NCI-H524 treated with DMSO at 0.1 percent for 48 hours (cell line): ENCODE measurements around the gene ZMIZ1.
A peak's percentile ranks its signal among the peaks of the same experiment; 100 is the strongest.
"Not testable (repeated sequence)": the region's sequence is repeated elsewhere in the genome, so short reads cannot be mapped to it uniquely, and the experiment has no call there.

Experiments used
- DNase-seq: peaks from one replicate; lab custom pipeline; 2025; lab: John Stamatoyannopoulos, UW

Gene ZMIZ1

DNA sequence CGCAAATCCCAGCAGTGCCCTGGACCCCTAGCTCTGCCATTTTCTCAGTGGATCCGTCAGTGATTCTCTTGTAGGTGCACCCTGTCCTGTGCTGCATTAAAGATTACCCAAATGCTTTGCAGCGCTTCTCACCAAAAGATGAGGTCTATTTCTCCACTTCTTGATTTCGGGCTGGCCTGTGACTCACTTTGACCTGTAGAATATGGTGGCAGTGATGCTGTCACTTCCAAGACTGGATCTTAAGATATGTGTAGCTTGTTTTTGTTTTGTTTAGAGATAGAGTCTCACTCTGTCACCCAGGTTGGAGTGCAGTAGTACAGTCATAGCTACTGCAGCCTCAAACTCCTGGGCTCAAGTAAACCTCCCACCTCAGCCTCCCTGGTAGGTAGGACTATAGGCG is 37.0 kb upstream of the ZMIZ1 start:
- DNase-seq, result no peak

DNA sequence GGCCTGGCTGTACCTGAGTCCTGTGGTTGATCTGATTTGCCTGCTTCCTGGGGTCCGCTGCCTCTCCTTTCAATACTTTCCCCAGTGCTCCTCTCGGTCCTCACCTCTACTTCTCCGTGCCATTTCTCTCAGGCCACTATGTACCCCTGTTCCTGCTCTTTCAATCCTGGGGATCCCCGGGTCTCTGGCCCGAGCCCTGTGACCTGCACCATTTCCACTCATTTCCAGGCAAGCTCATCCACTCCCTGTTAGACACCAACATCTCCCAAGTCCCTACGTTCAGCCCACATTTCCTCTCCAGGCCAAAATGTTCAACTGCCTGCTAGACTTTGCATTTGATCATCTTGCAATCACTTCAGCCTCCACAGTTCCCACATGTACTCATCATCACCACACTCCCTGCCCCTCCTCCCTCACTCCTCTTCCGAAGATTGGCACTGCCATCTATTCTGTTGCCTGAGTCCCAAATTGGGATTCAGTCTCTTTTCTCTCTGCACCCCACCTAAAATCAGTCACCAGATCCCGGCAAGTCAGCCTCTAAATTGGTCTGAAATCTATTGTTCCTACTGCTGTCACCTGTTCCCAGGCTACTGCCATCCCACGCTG is 34.4 kb upstream of the ZMIZ1 start:
- DNase-seq, result no peak

DNA sequence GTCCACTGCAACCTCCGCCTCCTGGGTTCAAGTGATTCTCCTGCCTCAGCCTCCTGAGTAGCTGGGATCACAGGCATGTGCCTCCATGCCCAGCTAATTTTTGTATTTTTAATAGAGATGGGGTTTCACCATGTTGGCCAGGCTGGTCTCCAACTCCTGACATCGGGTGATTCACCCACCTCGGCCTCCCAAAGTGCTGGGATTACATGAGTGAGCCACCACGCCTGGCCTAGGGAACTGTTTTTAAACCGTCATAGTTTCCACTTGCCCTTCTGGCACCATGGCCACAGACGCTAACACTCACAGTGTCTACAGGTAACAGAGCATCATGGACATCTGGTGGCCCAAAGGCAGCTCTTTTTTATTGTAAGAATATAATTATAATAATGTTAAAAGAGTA is 32.4 kb upstream of the ZMIZ1 start:
- DNase-seq, result not testable (repeated sequence)

DNA sequence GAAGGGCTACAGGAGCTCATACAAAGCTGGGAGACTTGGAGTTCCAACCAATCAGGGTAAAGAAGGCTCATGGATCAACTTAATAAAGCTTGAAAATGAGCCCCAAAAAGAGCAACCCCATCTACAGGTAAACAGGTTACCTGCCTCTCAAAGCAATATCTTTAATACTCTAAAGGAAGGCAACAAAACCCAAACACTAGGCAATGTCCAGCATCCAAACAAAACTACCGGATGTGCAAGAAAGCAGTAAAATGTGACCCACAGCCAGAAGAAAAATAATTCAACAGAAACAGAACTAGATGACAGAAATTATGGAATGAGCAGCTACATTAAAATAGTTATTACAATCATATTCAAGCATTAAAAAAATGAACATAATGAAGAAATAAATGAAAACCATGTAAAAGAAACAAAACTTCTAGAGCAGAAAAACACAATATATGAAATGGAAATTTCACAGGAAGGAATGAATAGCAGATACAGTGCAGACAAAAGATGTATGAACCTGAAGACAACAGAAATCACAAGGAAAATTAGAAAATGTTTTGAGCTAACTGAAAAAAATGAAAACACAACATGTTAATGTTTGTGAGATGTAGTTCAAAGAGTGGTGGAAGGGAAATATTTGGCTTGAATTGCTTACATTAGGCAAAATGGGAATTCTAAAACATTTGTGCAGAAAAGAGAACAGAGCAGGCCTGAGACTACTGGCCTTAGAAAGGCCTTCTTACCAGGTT is 30.5 kb upstream of the ZMIZ1 start:
- no peak for DNase-seq

- DNase-seq, result peak; percentile 88
Observed at GRCh38 chr10:79038841-79039201, 29.9 kb upstream of the ZMIZ1 start.

- no peak for DNase-seq
Observed at GRCh38 chr10:79042639-79043411, 25.9 kb upstream of the ZMIZ1 start.

- no peak for DNase-seq
Observed at GRCh38 chr10:79044036-79044632, 24.6 kb upstream of the ZMIZ1 start.

DNA sequence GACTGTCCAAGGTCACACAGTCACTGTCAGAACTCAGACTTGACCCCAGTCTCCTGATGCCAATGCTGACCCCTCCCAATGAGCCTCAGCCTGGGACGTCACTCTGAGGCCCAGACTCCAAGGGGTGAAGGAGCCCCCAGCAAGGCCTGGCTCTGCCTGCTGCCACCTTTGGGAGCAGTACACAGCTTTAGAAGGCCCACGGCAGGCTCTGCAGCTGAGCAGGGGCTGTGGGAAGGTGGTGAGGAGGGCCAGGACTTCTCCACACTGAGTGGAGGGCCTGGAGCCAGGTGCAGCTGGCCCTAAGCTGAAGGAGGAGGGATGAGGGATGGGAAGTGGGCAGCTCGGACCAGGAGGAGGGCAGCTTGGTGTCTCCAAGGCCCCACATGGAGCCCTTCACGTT is 23.9 kb upstream of the ZMIZ1 start:
- DNase-seq, result no peak

DNA sequence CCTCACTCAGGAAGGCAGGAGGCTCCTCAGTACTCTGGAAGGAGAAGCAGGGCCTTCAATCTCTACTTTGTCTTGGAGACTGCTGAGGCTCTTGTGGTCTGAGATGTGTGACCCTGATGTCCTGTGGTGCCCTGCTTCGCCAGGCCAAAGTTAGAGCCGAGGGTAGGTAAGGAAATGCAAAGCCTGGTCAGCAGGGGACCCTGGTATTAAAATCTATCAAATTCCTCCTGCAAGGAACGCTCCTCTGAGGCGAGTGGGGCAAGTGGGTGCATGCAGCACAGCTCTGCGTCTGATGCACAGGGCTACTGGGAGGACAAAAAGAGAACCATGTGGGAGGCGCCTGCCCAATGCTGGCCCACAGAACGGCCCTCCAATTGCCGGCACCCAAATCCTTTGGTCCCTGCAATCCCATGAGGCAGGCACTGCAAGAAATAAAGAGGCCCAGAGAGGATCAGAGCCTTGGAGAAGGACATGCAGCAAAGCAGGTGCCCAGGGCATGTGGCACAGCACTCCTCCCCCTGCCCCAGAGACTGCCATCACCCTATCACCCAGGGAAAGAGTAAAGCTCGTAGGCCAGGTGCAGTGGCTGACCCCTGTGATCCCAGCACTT is 23.1 kb upstream of the ZMIZ1 start:
- DNase-seq, result no peak

GRCh38 chr10:79046326-79046725 is 22.4 kb upstream of the ZMIZ1 start:
- DNase-seq, result no peak

DNA sequence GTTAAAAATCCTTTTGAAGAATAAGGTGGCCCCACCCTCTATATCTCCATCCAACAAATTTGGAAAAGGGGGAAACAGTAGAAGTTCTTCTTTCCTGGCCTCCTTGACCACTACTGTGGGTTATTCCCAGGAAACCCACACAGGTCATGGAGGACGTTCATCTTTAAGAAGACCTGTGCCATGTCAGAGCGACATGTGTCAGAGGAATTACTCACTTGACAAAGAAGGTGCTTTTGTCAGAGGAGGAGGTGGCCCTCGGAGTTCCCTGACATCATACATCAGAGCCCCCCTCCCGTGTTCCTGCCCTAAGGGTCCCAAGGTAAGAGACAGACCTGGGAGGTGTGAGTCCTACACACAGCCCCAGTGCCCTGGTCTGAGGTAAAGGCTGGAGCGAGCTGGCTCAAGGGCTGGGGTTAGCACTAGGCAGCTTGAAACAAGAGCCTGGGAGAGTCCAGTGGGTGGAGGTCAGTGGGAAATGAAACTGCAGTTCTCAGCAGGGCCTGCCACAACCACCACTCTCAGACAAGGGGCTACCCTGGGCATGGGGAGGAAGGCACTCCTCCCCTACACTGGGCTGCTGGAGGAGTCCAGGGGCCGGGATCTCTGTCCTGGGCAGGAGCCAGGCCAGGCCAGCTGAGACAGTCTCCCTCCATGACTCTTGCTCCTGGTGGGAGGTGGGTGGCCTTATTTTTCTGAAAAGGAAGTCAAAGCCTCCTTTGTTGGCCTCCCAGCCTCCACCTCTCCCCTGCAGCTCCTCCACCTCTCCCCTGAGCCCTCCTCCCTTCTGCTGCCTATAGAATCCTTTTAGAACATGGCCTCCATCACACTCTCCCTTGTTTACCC is 21.8 kb upstream of the ZMIZ1 start:
- no peak for DNase-seq

- DNase-seq, result no peak
Observed at GRCh38 chr10:79047584-79047874, 21.2 kb upstream of the ZMIZ1 start.

DNA sequence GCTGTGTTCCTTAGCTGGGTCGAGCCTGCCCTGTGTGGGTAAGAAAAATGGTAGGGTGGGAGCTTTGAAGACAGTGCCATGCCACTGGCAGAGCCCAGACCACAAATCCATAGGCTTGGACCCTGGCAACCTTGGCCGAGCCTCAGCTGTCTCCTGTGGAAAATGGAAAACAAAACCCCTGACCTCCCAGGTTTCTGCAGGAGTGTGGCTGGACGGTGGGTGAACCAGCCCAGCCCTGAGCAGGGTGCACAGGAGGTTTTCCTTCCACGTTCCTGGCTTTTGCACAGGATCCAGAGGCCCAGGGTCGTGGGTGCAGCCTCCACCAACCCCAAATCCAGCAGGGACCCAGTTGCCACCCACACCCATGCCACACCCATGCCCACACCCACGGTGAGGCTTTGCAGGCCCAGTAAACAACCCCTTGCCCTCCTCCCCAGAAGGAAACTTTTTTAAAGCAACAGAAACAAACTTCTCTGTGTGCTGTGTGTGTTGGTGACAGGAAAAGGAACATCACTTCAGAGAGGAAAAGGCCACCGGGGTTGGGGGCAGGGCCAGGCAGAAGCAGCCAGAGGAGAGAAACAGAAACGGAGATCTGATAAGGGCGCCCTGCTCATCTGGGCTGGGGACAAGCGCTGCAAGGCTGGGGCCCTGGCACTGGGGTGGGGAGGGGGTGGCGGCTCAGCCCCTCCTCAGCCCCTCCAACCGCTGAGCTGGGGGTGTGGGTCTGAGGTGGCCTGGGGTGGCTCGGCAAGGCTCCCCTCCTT is 20.7 kb upstream of the ZMIZ1 start:
- no peak for DNase-seq

- DNase-seq, result no peak
Observed at GRCh38 chr10:79048639-79049550, 19.9 kb upstream of the ZMIZ1 start.

GRCh38 chr10:79049931-79050895 is 18.6 kb upstream of the ZMIZ1 start:
- DNase-seq, result no peak

DNA sequence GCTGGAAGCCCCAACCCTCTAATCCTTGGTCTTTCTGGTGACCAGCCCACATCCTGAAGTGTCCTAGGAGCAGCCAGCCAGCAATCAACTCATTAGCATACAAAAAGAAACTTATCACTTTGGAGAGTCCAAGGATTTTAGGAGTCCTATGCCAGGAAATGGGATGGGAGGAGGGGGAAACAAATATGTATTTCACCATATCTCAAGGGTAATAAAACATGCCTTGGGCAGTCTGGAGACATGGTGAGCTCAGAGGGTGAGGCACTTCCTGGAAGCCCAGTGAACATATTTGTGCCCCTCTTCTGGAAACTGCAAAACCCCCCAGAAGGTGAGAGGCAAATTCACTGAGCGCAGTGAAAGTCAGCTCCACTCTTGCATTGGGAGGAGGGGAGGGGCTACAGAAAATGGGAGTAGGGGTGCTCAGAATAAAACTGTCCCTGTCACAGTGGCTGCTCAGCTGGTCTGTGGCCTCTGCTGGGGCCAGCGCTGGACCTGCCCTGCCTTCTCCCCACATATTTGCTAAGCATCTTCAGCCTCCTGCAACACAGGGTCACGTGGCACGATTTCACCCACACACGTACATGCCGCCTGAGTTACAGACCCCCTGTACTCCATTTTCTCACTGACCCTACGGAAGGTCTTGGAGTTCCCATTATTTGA is 17.7 kb upstream of the ZMIZ1 start:
- no peak for DNase-seq

DNA sequence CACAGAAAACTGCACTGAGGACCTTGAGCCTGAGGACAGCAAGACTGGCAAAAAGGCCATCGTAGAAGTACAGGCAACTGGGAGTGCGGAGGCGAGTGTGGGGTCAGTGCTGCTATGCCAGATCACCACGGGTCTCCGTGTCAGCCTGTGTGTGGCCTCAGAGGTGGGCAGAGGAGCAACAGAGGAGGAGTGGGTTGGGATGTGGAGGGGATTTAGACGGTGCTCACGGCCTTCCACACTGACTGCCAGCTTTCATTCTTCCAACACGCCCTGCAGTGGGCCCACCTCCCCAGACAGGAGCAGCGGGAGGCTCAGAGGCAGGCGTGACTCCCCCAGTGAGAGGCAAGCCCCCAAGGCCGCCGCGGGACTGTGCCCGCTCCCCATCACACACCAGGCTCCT is 17.0 kb upstream of the ZMIZ1 start:
- no peak for DNase-seq
